Measurements from ENCODE around the gene HPCAL4.

DNA sequence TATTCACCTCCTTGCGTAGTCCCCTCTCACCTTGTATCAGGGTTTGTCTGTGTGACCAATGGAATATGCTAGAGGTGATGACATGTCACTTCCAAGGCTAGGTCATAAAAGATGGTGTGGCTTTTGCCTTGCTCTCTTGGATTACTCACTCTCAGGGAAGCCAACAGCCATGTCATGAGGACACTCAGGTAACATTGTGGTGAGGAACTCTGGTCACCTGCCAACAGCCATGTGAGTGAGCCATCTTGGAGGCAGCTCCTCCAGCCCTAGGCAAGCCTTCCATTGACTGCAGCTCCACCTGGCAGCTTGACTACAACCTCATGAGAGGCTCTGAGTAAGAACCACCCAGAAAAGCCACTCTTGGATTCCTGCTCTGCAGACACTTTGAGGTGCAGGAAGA, 40.8 kb downstream of the HPCAL4 start:
- TF ChIP-seq, protein P1, sequence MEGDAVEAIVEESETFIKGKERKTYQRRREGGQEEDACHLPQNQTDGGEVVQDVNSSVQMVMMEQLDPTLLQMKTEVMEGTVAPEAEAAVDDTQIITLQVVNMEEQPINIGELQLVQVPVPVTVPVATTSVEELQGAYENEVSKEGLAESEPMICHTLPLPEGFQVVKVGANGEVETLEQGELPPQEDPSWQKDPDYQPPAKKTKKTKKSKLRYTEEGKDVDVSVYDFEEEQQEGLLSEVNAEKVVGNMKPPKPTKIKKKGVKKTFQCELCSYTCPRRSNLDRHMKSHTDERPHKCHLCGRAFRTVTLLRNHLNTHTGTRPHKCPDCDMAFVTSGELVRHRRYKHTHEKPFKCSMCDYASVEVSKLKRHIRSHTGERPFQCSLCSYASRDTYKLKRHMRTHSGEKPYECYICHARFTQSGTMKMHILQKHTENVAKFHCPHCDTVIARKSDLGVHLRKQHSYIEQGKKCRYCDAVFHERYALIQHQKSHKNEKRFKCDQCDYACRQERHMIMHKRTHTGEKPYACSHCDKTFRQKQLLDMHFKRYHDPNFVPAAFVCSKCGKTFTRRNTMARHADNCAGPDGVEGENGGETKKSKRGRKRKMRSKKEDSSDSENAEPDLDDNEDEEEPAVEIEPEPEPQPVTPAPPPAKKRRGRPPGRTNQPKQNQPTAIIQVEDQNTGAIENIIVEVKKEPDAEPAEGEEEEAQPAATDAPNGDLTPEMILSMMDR (IDR thresholded peaks at IDR 0.05): no peak
- TF ChIP-seq ATF3 (CRISPR knock-in tag; conservative IDR thresholded peaks at IDR 0.05) (no peak), ZNF138 (CRISPR knock-in tag; conservative IDR thresholded peaks at IDR 0.05) (no peak)
- TF ChIP-seq, protein P2, sequence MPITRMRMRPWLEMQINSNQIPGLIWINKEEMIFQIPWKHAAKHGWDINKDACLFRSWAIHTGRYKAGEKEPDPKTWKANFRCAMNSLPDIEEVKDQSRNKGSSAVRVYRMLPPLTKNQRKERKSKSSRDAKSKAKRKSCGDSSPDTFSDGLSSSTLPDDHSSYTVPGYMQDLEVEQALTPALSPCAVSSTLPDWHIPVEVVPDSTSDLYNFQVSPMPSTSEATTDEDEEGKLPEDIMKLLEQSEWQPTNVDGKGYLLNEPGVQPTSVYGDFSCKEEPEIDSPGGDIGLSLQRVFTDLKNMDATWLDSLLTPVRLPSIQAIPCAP (CRISPR knock-in tag; IDR thresholded peaks at IDR 0.05): no peak
